Activated T-helper 17 cell treated with anti-CD3 and anti-CD28 coated beads, Interleukin-2, amount 50 U/mL, for 72 hours (primary cell): Measurements from ENCODE around the gene MITF. TPM values are rescaled to one million over a fixed set of nuclear protein-coding genes. Genes with fewer than 3 reads are reported as not detected.
"Not testable (repeated sequence)": the region's sequence is repeated elsewhere in the genome, so short reads cannot be mapped to it uniquely, and the experiment has no call there.

Experiments
- ATAC-seq: fragments of 150-1000 bp; cut with Tn5 transposase; replicated peaks from 2 replicates; pipeline ENCODE4 v1.10.0; 2021; ENCODE audit warnings: mild to moderate bottlenecking, moderate library complexity
- H3K27ac Mint-ChIP-seq: one replicate; pipeline ENCODE4 v1.8.0; 2022; ENCODE audit warnings: mixed read lengths
- H3K27me3 Mint-ChIP-seq: one replicate; pipeline ENCODE4 v1.8.0; 2022; ENCODE audit warnings: mixed read lengths
- H3K36me3 Mint-ChIP-seq: one replicate; pipeline ENCODE4 v1.8.0; 2022; ENCODE audit warnings: low read depth, mild to moderate bottlenecking, mixed read lengths
- H3K4me1 Mint-ChIP-seq: one replicate; pipeline ENCODE4 v1.8.0; 2022; ENCODE audit warnings: mixed read lengths
- H3K4me3 Mint-ChIP-seq: one replicate; pipeline ENCODE4 v1.8.0; 2022; ENCODE audit warnings: mild to moderate bottlenecking, mixed read lengths
- H3K9me3 Mint-ChIP-seq: one replicate; pipeline ENCODE4 v1.8.0; 2022; ENCODE audit warnings: mixed read lengths
- total RNA-seq, 2 donors: library from RNA; stranded (reverse); gene quantifications; one replicate each; pipeline ENCODE4 v1.2.3, GENCODE V29; 2022

The MITF gene
- total RNA-seq, 2 donors from 2014 or later = not detected

- H3K4me1 Mint-ChIP-seq = no peaks in the 10 kb centered on the region
- no peaks in the 10 kb centered on the region for H3K36me3 Mint-ChIP-seq
- ATAC-seq = no peak
- H3K27ac Mint-ChIP-seq = no peak overlapping the region
- no peak overlapping the region for H3K4me3 Mint-ChIP-seq
- H3K9me3 Mint-ChIP-seq = peaks cover 9% of the 10 kb centered on the region
- no peaks in the 10 kb centered on the region for H3K27me3 Mint-ChIP-seq
Observed at GRCh38 chr3:69776920-69777581, 37.8 kb downstream of the MITF start.

- H3K4me1 Mint-ChIP-seq = no peaks in the 10 kb centered on the region
- no peaks in the 10 kb centered on the region for H3K36me3 Mint-ChIP-seq
- ATAC-seq = no peak
- H3K27me3 Mint-ChIP-seq = no peaks in the 10 kb centered on the region
- H3K9me3 Mint-ChIP-seq = peaks cover 9% of the 10 kb centered on the region
- no peak overlapping the region for H3K4me3 Mint-ChIP-seq
- no peak overlapping the region for H3K27ac Mint-ChIP-seq
Observed at GRCh38 chr3:69777582-69777967, 38.3 kb downstream of the MITF start.

GRCh38 chr3:69781593-69781992 lies 42.3 kb downstream of the MITF start:
- H3K9me3 Mint-ChIP-seq = peaks cover 10% of the 10 kb centered on the region
- no peak overlapping the region for H3K4me3 Mint-ChIP-seq
- H3K27me3 Mint-ChIP-seq = peaks cover 4% of the 10 kb centered on the region
- no peaks in the 10 kb centered on the region for H3K4me1 Mint-ChIP-seq
- ATAC-seq = no peak
- H3K36me3 Mint-ChIP-seq = no peaks in the 10 kb centered on the region
- H3K27ac Mint-ChIP-seq = no peak overlapping the region

- Mint-ChIP-seq H3K9me3 (peaks cover 4% of the 10 kb centered on the region), H3K4me3 (no peak overlapping the region), H3K36me3 (no peaks in the 10 kb centered on the region), H3K4me1 (no peaks in the 10 kb centered on the region), H3K27me3 (peaks cover 4% of the 10 kb centered on the region), H3K27ac (no peak overlapping the region)
- no peak for ATAC-seq
Observed at GRCh38 chr3:69784954-69785514, 45.8 kb downstream of the MITF start.

- Mint-ChIP-seq H3K4me1 (no peaks in the 10 kb centered on the region), H3K9me3 (peaks cover 4% of the 10 kb centered on the region), H3K4me3 (no peak overlapping the region), H3K36me3 (no peaks in the 10 kb centered on the region), H3K27me3 (peaks cover 4% of the 10 kb centered on the region), H3K27ac (no peak overlapping the region)
- no peak for ATAC-seq
Observed at GRCh38 chr3:69785769-69786320, 46.6 kb downstream of the MITF start.

GRCh38 chr3:69786854-69787253 lies 47.6 kb downstream of the MITF start:
- H3K27me3 Mint-ChIP-seq = peaks cover 4% of the 10 kb centered on the region
- H3K27ac Mint-ChIP-seq = no peak overlapping the region
- H3K4me3 Mint-ChIP-seq = no peak overlapping the region
- peaks cover 4% of the 10 kb centered on the region for H3K9me3 Mint-ChIP-seq
- H3K36me3 Mint-ChIP-seq = no peaks in the 10 kb centered on the region
- ATAC-seq = no peak
- no peaks in the 10 kb centered on the region for H3K4me1 Mint-ChIP-seq

- H3K4me3 Mint-ChIP-seq = no peak overlapping the region
- H3K36me3 Mint-ChIP-seq = no peaks in the 10 kb centered on the region
- H3K9me3 Mint-ChIP-seq = peaks cover 4% of the 10 kb centered on the region
- no peak for ATAC-seq
- no peak overlapping the region for H3K27ac Mint-ChIP-seq
- peaks cover 4% of the 10 kb centered on the region for H3K27me3 Mint-ChIP-seq
- no peaks in the 10 kb centered on the region for H3K4me1 Mint-ChIP-seq
Observed at GRCh38 chr3:69787436-69788168, 48.3 kb downstream of the MITF start.

GRCh38 chr3:69791106-69791505 lies 51.8 kb downstream of the MITF start:
- no peak for ATAC-seq
- no peak overlapping the region for H3K4me3 Mint-ChIP-seq
- no peaks in the 10 kb centered on the region for H3K36me3 Mint-ChIP-seq
- H3K27me3 Mint-ChIP-seq = no peaks in the 10 kb centered on the region
- no peaks in the 10 kb centered on the region for H3K4me1 Mint-ChIP-seq
- H3K27ac Mint-ChIP-seq = no peak overlapping the region
- no peaks in the 10 kb centered on the region for H3K9me3 Mint-ChIP-seq

- Mint-ChIP-seq H3K27ac (no peak overlapping the region), H3K4me3 (no peak overlapping the region), H3K27me3 (no peaks in the 10 kb centered on the region), H3K36me3 (no peaks in the 10 kb centered on the region), H3K9me3 (no peaks in the 10 kb centered on the region), H3K4me1 (no peaks in the 10 kb centered on the region)
- ATAC-seq = no peak
Observed at GRCh38 chr3:69791919-69792399, 52.7 kb downstream of the MITF start.

- ATAC-seq, H3K4me3 Mint-ChIP-seq, H3K27me3 Mint-ChIP-seq, H3K36me3 Mint-ChIP-seq, H3K4me1 Mint-ChIP-seq, H3K9me3 Mint-ChIP-seq, H3K27ac Mint-ChIP-seq: not testable (repeated sequence)
Observed at GRCh38 chr3:69796126-69796525, 56.9 kb downstream of the MITF start.

GRCh38 chr3:69803681-69804270 lies 64.5 kb downstream of the MITF start:
- Mint-ChIP-seq H3K4me1 (no peaks in the 10 kb centered on the region), H3K27ac (no peak overlapping the region), H3K4me3 (no peak overlapping the region), H3K9me3 (no peaks in the 10 kb centered on the region), H3K27me3 (peaks cover 3% of the 10 kb centered on the region), H3K36me3 (no peaks in the 10 kb centered on the region)
- ATAC-seq = no peak

GRCh38 chr3:69805491-69805890 lies 66.2 kb downstream of the MITF start:
- ATAC-seq = no peak
- Mint-ChIP-seq H3K4me3 (no peak overlapping the region), H3K36me3 (no peaks in the 10 kb centered on the region), H3K4me1 (no peaks in the 10 kb centered on the region), H3K9me3 (peaks cover 3% of the 10 kb centered on the region), H3K27ac (no peak overlapping the region), H3K27me3 (peaks cover 3% of the 10 kb centered on the region)

GRCh38 chr3:69806735-69807438 lies 67.6 kb downstream of the MITF start:
- Mint-ChIP-seq H3K27me3 (peaks cover 3% of the 10 kb centered on the region), H3K36me3 (no peaks in the 10 kb centered on the region), H3K9me3 (peaks cover 3% of the 10 kb centered on the region), H3K4me1 (no peaks in the 10 kb centered on the region), H3K4me3 (no peak overlapping the region), H3K27ac (no peak overlapping the region)
- ATAC-seq = no peak

GRCh38 chr3:69807674-69808073 lies 68.4 kb downstream of the MITF start:
- ATAC-seq = no peak
- no peak overlapping the region for H3K4me3 Mint-ChIP-seq
- no peaks in the 10 kb centered on the region for H3K4me1 Mint-ChIP-seq
- H3K9me3 Mint-ChIP-seq = peaks cover 3% of the 10 kb centered on the region
- peaks cover 3% of the 10 kb centered on the region for H3K27me3 Mint-ChIP-seq
- H3K27ac Mint-ChIP-seq = no peak overlapping the region
- H3K36me3 Mint-ChIP-seq = no peaks in the 10 kb centered on the region
